CD4-positive, alpha-beta T cell (primary cell): ENCODE data around the gene STMND1. TPM values are rescaled to one million over a fixed set of nuclear protein-coding genes. Genes with fewer than 3 reads are reported as not detected.

Source experiments
- ATAC-seq: fragments of 200-7000 bp; cut with Tn5 transposase; one replicate; pipeline ENCODE4 v1.10.0; 2022; ENCODE audit warnings: mild to moderate bottlenecking; ENCODE audit not compliant: poor library complexity
- CTCF ChIA-PET: fragments of 350-600 bp; sonication (Branson Sonifier 250); formaldehyde crosslinking; loops from one replicate; lab custom pipeline; 2021; ENCODE audit warnings: antibody characterized with exemption, inconsistent platforms; lab: Charles Lee
- POLR2A ChIA-PET: fragments of 350-600 bp; sonication (Branson Sonifier 250); formaldehyde crosslinking; loops from one replicate; lab custom pipeline; 2021; ENCODE audit warnings: antibody characterized with exemption, inconsistent platforms; lab: Charles Lee
- DNase-seq, 14 experiments: peaks; one replicate each; pipeline ENCODE4 v3.0.0-alpha.2; 2013 to 2020; ENCODE audit warnings: mixed read lengths in 2 of 14
- H3K27ac ChIP-seq, 2 donors: one replicate each; pipeline versions ENCODE4 v1.5.1 to v1.7.0; 2013; ENCODE audit warnings: low read length in 2 of 2, low read depth in 1 of 2, mild to moderate bottlenecking in 1 of 2
- H3K27me3 ChIP-seq, 2 experiments: 1 replicate in 1 of 2; 2 replicates in 1 of 2; pipeline versions ENCODE4 v1.6.1 to v1.7.0; 2013; ENCODE audit warnings: low read length in 2 of 2, control low read depth in 1 of 2, mild to moderate bottlenecking in 1 of 2, moderate library complexity in 1 of 2; ENCODE audit not compliant: insufficient read depth in 2 of 2, control insufficient read depth in 1 of 2
- H3K36me3 ChIP-seq: one replicate; pipeline ENCODE4 v1.6.1; 2013; ENCODE audit warnings: low read length, control low read depth; ENCODE audit not compliant: insufficient read depth
- H3K4me1 ChIP-seq: one replicate; pipeline ENCODE4 v1.6.1; 2013; ENCODE audit warnings: low read length, control low read depth; ENCODE audit not compliant: insufficient read depth
- H3K4me3 ChIP-seq: one replicate; pipeline ENCODE4 v1.5.1; 2013; ENCODE audit warnings: mild to moderate bottlenecking, low read length, moderate library complexity
- H3K9me3 ChIP-seq, 2 experiments: 1 replicate in 1 of 2; 2 replicates in 1 of 2; pipeline versions ENCODE4 v1.6.1 to v1.7.0; 2013; ENCODE audit warnings: low read length in 2 of 2, mild to moderate bottlenecking in 2 of 2, control low read depth in 1 of 2, moderate library complexity in 1 of 2; ENCODE audit not compliant: control insufficient read depth in 1 of 2, insufficient read depth in 1 of 2
- H3K27ac Mint-ChIP-seq: one replicate; pipeline ENCODE4 v1.8.0; 2020; ENCODE audit warnings: mixed read lengths
- H3K27me3 Mint-ChIP-seq: one replicate; pipeline ENCODE4 v1.8.0; 2021; ENCODE audit warnings: mixed read lengths
- H3K36me3 Mint-ChIP-seq: one replicate; pipeline ENCODE4 v1.8.0; 2021; ENCODE audit warnings: low read depth, mixed read lengths
- H3K4me1 Mint-ChIP-seq: one replicate; pipeline ENCODE4 v1.8.0; 2021; ENCODE audit warnings: low read depth, mixed read lengths
- H3K4me3 Mint-ChIP-seq: one replicate; pipeline ENCODE4 v1.8.0; 2020; ENCODE audit warnings: mild to moderate bottlenecking, mixed read lengths
- H3K9me3 Mint-ChIP-seq: one replicate; pipeline ENCODE4 v1.8.0; 2020; ENCODE audit warnings: mixed read lengths
- CTCF ChIP-seq: fragments of 200-600 bp; IDR thresholded peaks from one replicate; pipeline ENCODE4 v1.8.0; 2022; ENCODE audit warnings: antibody characterized with exemption, mild to moderate bottlenecking
- intact Hi-C, 2 experiments: fragments of 100-400 bp; cut with DNase I in 1 of 2; cut with micrococcal nuclease in 1 of 2; formaldehyde crosslinking; loops; one replicate each; pipeline versions ENCODE4 v1.15.1 to v1.9.0; 2023 to 2025; cut with DNase I, micrococcal nuclease
- total RNA-seq, 174 experiments: library from RNA in 2 of 174; stranded (reverse) in 2 of 174; gene quantifications; one replicate each; pipeline ENCODE4 v1.2.3 and lab custom pipeline; 2021 to 2026

The STMND1 gene
- total RNA-seq, 2 experiments from 2014 or later, result not detected

- H3K4me3 Mint-ChIP-seq, result no peak overlapping the region
- Histone ChIP-seq H3K4me1 (no peaks in the 10 kb centered on the region), H3K4me3 (no peak overlapping the region), H3K9me3 (no peaks in the 10 kb centered on the region), H3K36me3 (no peaks in the 10 kb centered on the region), H3K27me3 (no peaks in the 10 kb centered on the region), H3K27ac (no peak overlapping the region)
- H3K27ac Mint-ChIP-seq, result no peak overlapping the region
- H3K4me1 Mint-ChIP-seq, result no peaks in the 10 kb centered on the region
- no peaks in the 10 kb centered on the region for H3K36me3 Mint-ChIP-seq
- CTCF ChIA-PET, result no interaction called here
- ATAC-seq (no peak), DNase-seq (no peak)
- H3K27me3 Mint-ChIP-seq, result peaks cover 16% of the 10 kb centered on the region
- H3K9me3 Mint-ChIP-seq, result peaks cover 3% of the 10 kb centered on the region
- TF ChIP-seq CTCF, result no peak
- POLR2A ChIA-PET, result no interaction called here
- intact Hi-C loops, result no loop called here
These were observed 77.1 kb downstream of the STMND1 start for GRCh38 chr6:17178754-17179529.

GRCh38 chr6:17179530-17180073, 77.8 kb downstream of the STMND1 start:
- H3K4me3 ChIP-seq, result no peak overlapping the region
- intact Hi-C loops, result no loop called here
- POLR2A ChIA-PET, result no interaction called here
- Mint-ChIP-seq H3K9me3 (peaks cover 3% of the 10 kb centered on the region), H3K4me1 (no peaks in the 10 kb centered on the region), H3K4me3 (no peak overlapping the region), H3K27ac (no peak overlapping the region), H3K36me3 (no peaks in the 10 kb centered on the region), H3K27me3 (peaks cover 16% of the 10 kb centered on the region)
- H3K9me3 ChIP-seq, result no peaks in the 10 kb centered on the region
- no peaks in the 10 kb centered on the region for H3K27me3 ChIP-seq
- DNase-seq, result no peak
- no peak for TF ChIP-seq CTCF
- H3K27ac ChIP-seq, result no peak overlapping the region
- ATAC-seq, result no peak
- CTCF ChIA-PET, result no interaction called here
- no peaks in the 10 kb centered on the region for H3K36me3 ChIP-seq
- no peaks in the 10 kb centered on the region for H3K4me1 ChIP-seq

Other genes starting within 250 kb of the STMND1 start
- under 1 TPM; 0.33 to 0.39 TPM for gene RBM24, start 179.3 kb downstream of the STMND1 start, total RNA-seq